Ovary (tissue), 9 donors: ENCODE results near the gene EIF4G3. TPM values are rescaled to one million over a fixed set of nuclear protein-coding genes. Genes with fewer than 3 reads are reported as not detected.

ENCODE experiments used
- DNase-seq, 5 donors: peaks; one replicate each; pipeline ENCODE4 v3.0.0-alpha.2; 2019 to 2020
- H3K27ac ChIP-seq, 2 donors: fragments of 200-600 bp; one replicate each; pipeline versions ENCODE4 v1.5.1 to v1.8.0; 2019 to 2022
- H3K27me3 ChIP-seq: fragments of 200-600 bp; one replicate; pipeline ENCODE4 v1.8.0; 2022
- H3K36me3 ChIP-seq: fragments of 200-600 bp; sonication (generic); one replicate; pipeline ENCODE4 v1.5.1; 2019
- H3K4me1 ChIP-seq: one replicate; pipeline ENCODE4 v1.8.1; 2013; ENCODE audit warnings: mild to moderate bottlenecking, moderate library complexity; ENCODE audit not compliant: insufficient read depth
- H3K4me3 ChIP-seq: fragments of 200-600 bp; sonication (generic); one replicate; pipeline ENCODE4 v1.5.1; 2017
- H3K9me3 ChIP-seq, 2 donors: fragments of 200-600 bp in 1 of 2; sonication (generic) in 1 of 2; one replicate each; pipeline versions ENCODE4 v1.5.1 to v1.8.1; 2013 to 2019; ENCODE audit warnings: mild to moderate bottlenecking in 1 of 2, moderate library complexity in 1 of 2
- CTCF ChIP-seq, 3 donors: fragments of 450-650 bp in 2 of 3; fragments of 200-600 bp in 1 of 3; IDR thresholded peaks; one replicate each; pipeline versions ENCODE4 v1.5.1 to v1.8.0; 2016 to 2022; ENCODE audit warnings: antibody characterized with exemption in 3 of 3, mild to moderate bottlenecking in 1 of 3
- EP300 ChIP-seq: sonication (generic); formaldehyde crosslinking; IDR thresholded peaks from one replicate; pipeline ENCODE4 v1.6.1; 2017; ENCODE audit warnings: antibody characterized with exemption
- POLR2A ChIP-seq: fragments of 450-650 bp; IDR thresholded peaks from one replicate; pipeline ENCODE4 v1.6.1; 2017; ENCODE audit warnings: antibody characterized with exemption, mild to moderate bottlenecking, moderate library complexity
- WGBS, 3 donors: extraction: QIAGEN DNeasy Blood & Tissue Kit in 1 of 3; methylation state at CpG; one replicate each; pipeline versions ENCODE4 v1.1.5 to v1.1.7; 2013 to 2017; 5-methylcytosine and 5-hydroxymethylcytosine counted together
- intact Hi-C, 4 donors: fragments of 100-400 bp; cut with DNase I; formaldehyde crosslinking; loops; one replicate each; pipeline versions ENCODE4 v1.11.0 to v1.15.1; 2022 to 2023
- polyA plus RNA-seq, 2 donors: library from polyadenylated mRNA; stranded (reverse); fragments of 200-250 nt in 1 of 2; fragments of 350-450 nt in 1 of 2; fragmentation: Illumina TruSeq in 1 of 2; extraction: RNeasy Lipid Tissue Mini Kit (QIAGEN cat#74804) in 1 of 2; gene quantifications; one replicate each; pipeline ENCODE4 v1.2.3, GENCODE V29; 2013 to 2014
- total RNA-seq, 7 donors: library from RNA; depleted of rRNA in 2 of 7; stranded (reverse); fragments of >200 nt in 2 of 7; fragmentation: NEBNext Ultra II Directional in 3 of 7; extraction: Animal tissue kit (Norgen Biotek cat#: 25700) in 3 of 7; gene quantifications; one replicate each; pipeline versions ENCODE4 v1.1.0 to v1.2.4, GENCODE V29; 2016 to 2023
- donor health status: DM: no; HTN: no; CAD: no; lungs with moderate emphysema.
- donor health status: DM: no; HTN: no; CAD: no.
- donor health status: Bipolar disorder and iron deficiency.
- donor health status: DM: yes; HTN: yes; CAD: no.
- donor health status: DM: no; HTN: no; CAD: no.
- donor health status: DM: yes; HTN: yes; CAD: no.

EIF4G3 gene
- total and polyA plus RNA-seq, 9 donors = 13.9 to 62.4 (median 39.4) TPM

GRCh38 chr1:20775700-20776099 is 401.0 kb downstream of the EIF4G3 start:
- WGBS, 3 donors = 88 to 90% (median 89%) methylated on average over 4 of the region's 4 CpGs
- H3K36me3 ChIP-seq = no peaks in the 10 kb centered on the region
- TF ChIP-seq POLR2A (no peak), EP300 (no peak), CTCF (IDR thresholded peaks at IDR 0.05) (no peak)

GRCh38 chr1:20771780-20772179 is 404.9 kb downstream of the EIF4G3 start:
- H3K27me3 ChIP-seq = no peaks in the 10 kb centered on the region
- H3K4me3 ChIP-seq = no peak overlapping the region
- H3K36me3 ChIP-seq = no peaks in the 10 kb centered on the region
- 82 to 89% (median 88%) methylated on average over 3 of the region's 3 CpGs for WGBS, 3 donors
- H3K27ac ChIP-seq = no peak overlapping the region
- intact Hi-C loops = no loop called here
- no peaks in the 10 kb centered on the region for H3K9me3 ChIP-seq
- TF ChIP-seq CTCF (IDR thresholded peaks at IDR 0.05) = no peak
- TF ChIP-seq POLR2A = no peak
- TF ChIP-seq EP300 = no peak
- peaks cover 1% of the 10 kb centered on the region for H3K4me1 ChIP-seq
- no peak for DNase-seq

More at GRCh38 chr1:20775700-20776099, 401.0 kb downstream of the EIF4G3 start:
- no peaks in the 10 kb centered on the region for H3K27me3 ChIP-seq
- no peak overlapping the region for H3K27ac ChIP-seq
- intact Hi-C loops = no loop called here
- no peak overlapping the region for H3K4me3 ChIP-seq
- H3K9me3 ChIP-seq = no peaks in the 10 kb centered on the region
- H3K4me1 ChIP-seq = peaks cover 5% of the 10 kb centered on the region
- no peak for DNase-seq

GRCh38 chr1:20770314-20771087 is 406.2 kb downstream of the EIF4G3 start:
- DNase-seq = no peak
- no peaks in the 10 kb centered on the region for H3K9me3 ChIP-seq
- intact Hi-C loops = no loop called here
- no peaks in the 10 kb centered on the region for H3K27me3 ChIP-seq
- H3K27ac ChIP-seq = no peak overlapping the region
- 87 to 91% (median 90%) methylated on average over 6 of the region's 6 CpGs for WGBS, 3 donors
- H3K4me1 ChIP-seq = peaks cover 1% of the 10 kb centered on the region
- no peak overlapping the region for H3K4me3 ChIP-seq
- TF ChIP-seq POLR2A = no peak
- no peak for TF ChIP-seq CTCF (IDR thresholded peaks at IDR 0.05)
- no peak for TF ChIP-seq EP300
- H3K36me3 ChIP-seq = no peaks in the 10 kb centered on the region

GRCh38 chr1:20767271-20767670 is 409.4 kb downstream of the EIF4G3 start:
- H3K27me3 ChIP-seq = no peaks in the 10 kb centered on the region
- H3K4me1 ChIP-seq = no peaks in the 10 kb centered on the region
- H3K27ac ChIP-seq = no peak overlapping the region
- no peaks in the 10 kb centered on the region for H3K36me3 ChIP-seq
- no peak for DNase-seq
- H3K9me3 ChIP-seq = no peaks in the 10 kb centered on the region
- H3K4me3 ChIP-seq = no peak overlapping the region
- TF ChIP-seq EP300 (no peak), POLR2A (no peak), CTCF (IDR thresholded peaks at IDR 0.05) (no peak)
- intact Hi-C loops = no loop called here
